Activated CD4-positive, alpha-beta T cell treated with anti-CD3 and anti-CD28 coated beads, Interleukin-10, Interleukin-2, amounts not matched to agents 100 ng/mL and 50 ng/mL, durations not matched to agents 16 hours and 8 hours (primary cell): ENCODE data around the gene PAK2.
"Not testable (repeated sequence)": the region's sequence is repeated elsewhere in the genome, so short reads cannot be mapped to it uniquely, and the experiment has no call there.

Experiments
- DNase-seq: peaks from one replicate; pipeline ENCODE4 v3.0.0-alpha.2; 2020

PAK2 gene

GRCh38 chr3:196739671-196740480 is at the start of gene PAK2:
Gene PAK2 (plus strand): TSS chr3:196739857. CDS start chr3:196782647, 42,790 bp downstream.
- DNase-seq, result peak; percentile 95

GRCh38 chr3:196689941-196690660 is 49.6 kb upstream of the PAK2 start:
- no peak for DNase-seq

GRCh38 chr3:196691386-196691785 is 48.3 kb upstream of the PAK2 start:
- DNase-seq, result no peak

- DNase-seq, result peak; percentile 15
These were observed 45.4 kb upstream of the PAK2 start for GRCh38 chr3:196694202-196694638.

GRCh38 chr3:196694941-196695848 is 44.5 kb upstream of the PAK2 start:
- DNase-seq, result no peak

GRCh38 chr3:196695849-196696226 is 43.8 kb upstream of the PAK2 start:
- no peak for DNase-seq

GRCh38 chr3:196697270-196697669 is 42.4 kb upstream of the PAK2 start:
- no peak for DNase-seq

- DNase-seq, result no peak
These were observed 39.9 kb upstream of the PAK2 start for GRCh38 chr3:196699749-196700148.

GRCh38 chr3:196700801-196701200 is 38.9 kb upstream of the PAK2 start:
- no peak for DNase-seq

GRCh38 chr3:196706327-196706726 is 33.3 kb upstream of the PAK2 start:
- no peak for DNase-seq

- DNase-seq, result no peak
These were observed 32.9 kb upstream of the PAK2 start for GRCh38 chr3:196706731-196707130.

- no peak for DNase-seq
These were observed 32.1 kb upstream of the PAK2 start for GRCh38 chr3:196707566-196707965.

- no peak for DNase-seq
These were observed 31.2 kb upstream of the PAK2 start for GRCh38 chr3:196708467-196708866.

- peak; percentile 93 for DNase-seq
These were observed 27.7 kb upstream of the PAK2 start, which contains the start of the genes CEP19 and PIGX for GRCh38 chr3:196711838-196712513. Gene CEP19 (minus strand): TSS chr3:196712250. CDS start chr3:196708657, 3,593 bp downstream. Gene PIGX (plus strand): TSS chr3:196712377.

GRCh38 chr3:196712514-196713413 is 26.9 kb upstream of the PAK2 start:
- DNase-seq, result no peak

- not testable (repeated sequence) for DNase-seq
These were observed 22.5 kb upstream of the PAK2 start for GRCh38 chr3:196717162-196717561.

- DNase-seq, result no peak
These were observed 18.6 kb upstream of the PAK2 start for GRCh38 chr3:196721097-196721496.

GRCh38 chr3:196726788-196727675 is 12.6 kb upstream of the PAK2 start:
- DNase-seq, result peak; percentile 74

GRCh38 chr3:196735751-196736150 is 3.9 kb upstream of the PAK2 start:
- DNase-seq, result no peak
